Measurements from ENCODE around the gene RTL9.
"Not testable (repeated sequence)": the region's sequence is repeated elsewhere in the genome, so short reads cannot be mapped to it uniquely, and the experiment has no call there.

RTL9 gene

GRCh38 chrX:110346681-110347080 is 12.0 kb upstream of the RTL9 start:
- no peak for DNase-seq

- no peak for DNase-seq
These were observed 625 bp downstream of the RTL9 start for GRCh38 chrX:110359273-110359672.

- no peak for DNase-seq
These were observed 4.6 kb downstream of the RTL9 start for GRCh38 chrX:110363244-110363643.

- DNase-seq: no peak
These were observed 14.7 kb downstream of the RTL9 start for GRCh38 chrX:110373310-110373709.

- no peak for DNase-seq
These were observed 15.9 kb downstream of the RTL9 start for GRCh38 chrX:110374559-110374958.

- no peak for DNase-seq
These were observed 22.6 kb downstream of the RTL9 start for GRCh38 chrX:110381216-110381615.

GRCh38 chrX:110383414-110383813 is 24.8 kb downstream of the RTL9 start:
- DNase-seq: no peak

GRCh38 chrX:110384490-110384889 is 25.8 kb downstream of the RTL9 start:
- DNase-seq: no peak

- DNase-seq: no peak
These were observed 30.9 kb downstream of the RTL9 start for GRCh38 chrX:110389570-110389969.

GRCh38 chrX:110391086-110391485 is 32.4 kb downstream of the RTL9 start:
- DNase-seq: no peak

- DNase-seq: no peak
These were observed 36.0 kb downstream of the RTL9 start for GRCh38 chrX:110394651-110395050.

GRCh38 chrX:110395877-110396276 is 37.2 kb downstream of the RTL9 start:
- no peak for DNase-seq

GRCh38 chrX:110396735-110397134 is 38.1 kb downstream of the RTL9 start:
- no peak for DNase-seq

- DNase-seq: no peak
These were observed 38.7 kb downstream of the RTL9 start for GRCh38 chrX:110397339-110397738.

- no peak for DNase-seq
These were observed 39.3 kb downstream of the RTL9 start for GRCh38 chrX:110397904-110398303.

- DNase-seq: no peak
These were observed 40.8 kb downstream of the RTL9 start for GRCh38 chrX:110399497-110399896.

GRCh38 chrX:110399966-110400365 is 41.3 kb downstream of the RTL9 start:
- DNase-seq: no peak

- DNase-seq: no peak
These were observed 42.5 kb downstream of the RTL9 start for GRCh38 chrX:110401135-110401534.

GRCh38 chrX:110402091-110402849 is 43.6 kb downstream of the RTL9 start:
- DNase-seq: no peak

- DNase-seq: no peak
These were observed 44.2 kb downstream of the RTL9 start for GRCh38 chrX:110402850-110403221.

- no peak for DNase-seq
These were observed 45.0 kb downstream of the RTL9 start for GRCh38 chrX:110403441-110404238.

- no peak for DNase-seq
These were observed 45.7 kb downstream of the RTL9 start for GRCh38 chrX:110404376-110404775.

- DNase-seq: not testable (repeated sequence)
These were observed 47.6 kb downstream of the RTL9 start for GRCh38 chrX:110406250-110406649.

- DNase-seq: no peak
These were observed 48.2 kb downstream of the RTL9 start for GRCh38 chrX:110406822-110407221.
